Transverse colon (tissue), 4 donors: ENCODE results near the gene TGM4. TPM values are rescaled to one million over a fixed set of nuclear protein-coding genes. Genes with fewer than 3 reads are reported as not detected.

Source experiments
- DNase-seq: peaks from one replicate; pipeline ENCODE4 v3.0.0-alpha.2; 2019
- H3K27ac ChIP-seq, 4 donors: fragments of 200-600 bp; sonication (generic); 2 replicates each; pipeline ENCODE4 v1.5.1; 2016 to 2018; ENCODE audit warnings: inconsistent platforms in 4 of 4
- H3K27me3 ChIP-seq: fragments of 200-600 bp; sonication (generic); 2 replicates; pipeline ENCODE4 v1.5.1; 2017; ENCODE audit warnings: inconsistent platforms
- H3K36me3 ChIP-seq, 4 donors: fragments of 200-600 bp; sonication (generic); 2 replicates each; pipeline ENCODE4 v1.5.1; 2017 to 2019; ENCODE audit warnings: inconsistent platforms in 4 of 4
- H3K4me1 ChIP-seq, 4 donors: fragments of 200-600 bp; sonication (generic); 2 replicates each; pipeline ENCODE4 v1.5.1; 2017 to 2020; ENCODE audit warnings: inconsistent platforms in 4 of 4
- H3K4me3 ChIP-seq, 4 donors: fragments of 200-600 bp; sonication (generic); 1 replicate in 1 of 4; 2 replicates in 3 of 4; pipeline versions ENCODE4 v1.5.1 to v1.6.1; 2017 to 2019; ENCODE audit warnings: inconsistent platforms in 4 of 4
- H3K9me3 ChIP-seq, 2 donors: fragments of 200-600 bp; sonication (generic); 2 replicates each; pipeline ENCODE4 v1.5.1; 2017 to 2019; ENCODE audit warnings: inconsistent platforms in 2 of 2
- CTCF ChIP-seq, 5 experiments: fragments of 200-600 bp in 3 of 5; fragments of 450-650 bp in 2 of 5; sonication (generic) in 3 of 5; IDR thresholded peaks; 1 replicate in 2 of 5; 2 replicates in 3 of 5; pipeline ENCODE4 v1.5.1; 2016 to 2017; ENCODE audit warnings: antibody characterized with exemption in 5 of 5, inconsistent platforms in 3 of 5, mild to moderate bottlenecking in 2 of 5, moderate library complexity in 1 of 5
- EP300 ChIP-seq: sonication (generic); formaldehyde crosslinking; IDR thresholded peaks from one replicate; pipeline ENCODE4 v1.6.1; 2017; ENCODE audit warnings: antibody characterized with exemption, low read depth
- POLR2A ChIP-seq: fragments of 450-650 bp; IDR thresholded peaks from one replicate; pipeline ENCODE4 v1.6.1; 2016; ENCODE audit warnings: antibody characterized with exemption, mild to moderate bottlenecking, moderate library complexity
- POLR2AphosphoS5 ChIP-seq, 3 donors: sonication (generic); formaldehyde crosslinking; IDR thresholded peaks; one replicate each; pipeline ENCODE4 v1.6.1; 2016; ENCODE audit warnings: antibody characterized with exemption in 3 of 3
- WGBS, 2 donors: methylation state at CpG; one replicate each; pipeline ENCODE4 v1.1.5; 2018; ENCODE audit warnings: low coverage in 1 of 2; 5-methylcytosine and 5-hydroxymethylcytosine counted together
- in situ Hi-C, 4 donors: fragments of 200-750 bp; cut with MboI; loops; one replicate each; pipeline versions ENCODE4 v1.15.0 to v1.15.1; 2017; ENCODE audit warnings: low sequenced_read_pairs in 3 of 4, low pct_ligation_motif_present in 1 of 4, low pct_unique_long_range_greater_than_20kb in 1 of 4
- intact Hi-C: fragments of 100-400 bp; cut with DNase I; formaldehyde crosslinking; loops from one replicate; pipeline ENCODE4 v1.15.1; 2023; ENCODE audit warnings: low total_unique reads
- total RNA-seq, 4 donors: library from RNA; depleted of rRNA; stranded (reverse); fragments of >200 nt; gene quantifications; one replicate each; pipeline ENCODE4 v1.1.0, GENCODE V29; 2016

Gene TGM4
- total RNA-seq, 4 donors from 2014 or later = not detected

- 89 to 94% methylated on average over 4 to 6 of the region's 6 CpGs for WGBS, 2 donors
- H3K4me3 ChIP-seq = no peak overlapping the region
- H3K36me3 ChIP-seq = peaks cover 0 to 4% (median 0%) of the 10 kb centered on the region in 4 donors
- no peak overlapping the region for H3K27ac ChIP-seq
- no peaks in the 10 kb centered on the region for H3K9me3 ChIP-seq
- no peaks in the 10 kb centered on the region for H3K27me3 ChIP-seq
- in situ Hi-C loops = no loop called here
- peaks cover 2 to 34% (median 13%) of the 10 kb centered on the region in 4 donors for H3K4me1 ChIP-seq
- intact Hi-C loops = no loop called here
- TF ChIP-seq EP300 = no peak
- no peak for TF ChIP-seq POLR2AphosphoS5 (IDR thresholded peaks at IDR 0.05)
- TF ChIP-seq CTCF (IDR thresholded peaks at IDR 0.05) = no peak
- TF ChIP-seq POLR2A = no peak
- no peak for DNase-seq
Observed at GRCh38 chr3:44962621-44963393, 88.4 kb downstream of the TGM4 start.

- in situ Hi-C loops = no loop called here
- H3K4me1 ChIP-seq = peaks cover 4 to 42% (median 13%) of the 10 kb centered on the region in 4 donors
- WGBS, 2 donors = 78 to 83% methylated on average over 4 of the region's 4 CpGs
- H3K9me3 ChIP-seq = no peaks in the 10 kb centered on the region
- H3K4me3 ChIP-seq = no peak overlapping the region
- no peak overlapping the region for H3K27ac ChIP-seq
- no peak for DNase-seq
- H3K27me3 ChIP-seq = no peaks in the 10 kb centered on the region
- intact Hi-C loops = no loop called here
- TF ChIP-seq POLR2AphosphoS5 (IDR thresholded peaks at IDR 0.05) (no peak), POLR2A (no peak), CTCF (IDR thresholded peaks at IDR 0.05) (no peak), EP300 (no peak)
- no peaks in the 10 kb centered on the region for H3K36me3 ChIP-seq
Observed at GRCh38 chr3:44963571-44964325, 89.3 kb downstream of the TGM4 start.

Other genes starting within 250 kb of the TGM4 start
- 10 to 100 TPM in 3 of 4 donors, 1 to 10 TPM in 1; 8.2 to 19.8 (median 12.4) TPM for gene ZNF197, start 249.6 kb upstream of the TGM4 start, total RNA-seq
- 1 to 10 TPM in 2 of 4 donors, under 1 TPM in 1, not detected in 1; 1.00 to 6.8 (median 5.9) TPM for gene ZNF35, start 225.9 kb upstream of the TGM4 start, total RNA-seq
- 10 to 100 TPM in 1 of 4 donors, 1 to 10 TPM in 3; 1.4 to 13.7 (median 4.7) TPM for gene ZNF502, start 161.9 kb upstream of the TGM4 start, total RNA-seq
- gene ZNF501, start 145.0 kb upstream of the TGM4 start, total RNA-seq = 1 to 10 TPM in 3 of 4 donors, not detected in 1; 1.1 to 4.8 (median 2.6) TPM
- 10 to 100 TPM in 2 of 4 donors, 1 to 10 TPM in 2; 5.6 to 18.3 (median 13.7) TPM for gene KIAA1143, start 113.0 kb upstream of the TGM4 start, total RNA-seq
- gene KIF15, start 112.8 kb upstream of the TGM4 start, total RNA-seq = 10 to 100 TPM in 1 of 4 donors, under 1 TPM in 2, not detected in 1; 0.95 to 11.5 (median 0.96) TPM
- gene TMEM42, start 12.7 kb upstream of the TGM4 start, total RNA-seq = 10 to 100 TPM in 3 of 4 donors, not detected in 1; 10.0 to 13.7 (median 12.3) TPM
- gene ZDHHC3, start 101.6 kb downstream of the TGM4 start, total RNA-seq = 100 to 1,000 TPM; 142 to 258 (median 170) TPM
- gene EXOSC7, start 101.6 kb downstream of the TGM4 start, total RNA-seq = 10 to 100 TPM; 20.3 to 46.4 (median 38.8) TPM
- 10 to 100 TPM in 3 of 4 donors, 1 to 10 TPM in 1; 6.0 to 70.7 (median 16.4) TPM for gene CLEC3B, start 151.7 kb downstream of the TGM4 start, total RNA-seq